GM23248 (cell line): ENCODE data around the gene ATG10. TPM values are rescaled to one million over a fixed set of nuclear protein-coding genes. Genes with fewer than 3 reads are reported as not detected.
A peak's percentile ranks its signal among the peaks of the same experiment; 100 is the strongest.
"Not testable (repeated sequence)": the region's sequence is repeated elsewhere in the genome, so short reads cannot be mapped to it uniquely, and the experiment has no call there.

Source experiments
- DNase-seq: peaks from one replicate; pipeline ENCODE4 v3.0.0-alpha.2; 2015
- H2AFZ ChIP-seq: fragments of 200-600 bp; sonication (generic); 2 replicates; pipeline ENCODE4 v1.6.1; 2016; ENCODE audit warnings: antibody characterized with exemption
- H3F3A ChIP-seq: fragments of 200-600 bp; sonication (generic); 2 replicates; pipeline ENCODE4 v1.6.1; 2016; ENCODE audit warnings: mild to moderate bottlenecking, antibody characterized with exemption, mixed run types; ENCODE audit not compliant: insufficient read depth
- H3K27ac ChIP-seq: fragments of 200-600 bp; sonication (generic); 2 replicates; pipeline ENCODE4 v1.5.1; 2016; ENCODE audit warnings: mild to moderate bottlenecking
- H3K27me3 ChIP-seq: fragments of 200-600 bp; sonication (generic); replicated peaks from 2 replicates; pipeline ENCODE4 v1.6.1; 2016; ENCODE audit warnings: mild to moderate bottlenecking; ENCODE audit not compliant: insufficient read depth
- H3K36me3 ChIP-seq: fragments of 200-600 bp; sonication (generic); 2 replicates; pipeline ENCODE4 v1.6.1; 2016; ENCODE audit warnings: low read depth, mild to moderate bottlenecking
- H3K4me1 ChIP-seq: fragments of 200-600 bp; sonication (generic); 2 replicates; pipeline ENCODE4 v1.6.1; 2016; ENCODE audit warnings: mild to moderate bottlenecking; ENCODE audit not compliant: insufficient read depth
- H3K4me2 ChIP-seq: fragments of 200-600 bp; sonication (generic); one replicate; pipeline ENCODE4 v1.6.1; 2016; ENCODE audit warnings: mild to moderate bottlenecking; ENCODE audit not compliant: unreplicated experiment
- H3K4me3 ChIP-seq: fragments of 200-600 bp; sonication (generic); 2 replicates; pipeline ENCODE4 v1.5.1; 2016; ENCODE audit warnings: mild to moderate bottlenecking
- H3K79me2 ChIP-seq: fragments of 200-600 bp; sonication (generic); 2 replicates; pipeline ENCODE4 v1.6.1; 2016; ENCODE audit warnings: mild to moderate bottlenecking; ENCODE audit not compliant: insufficient read depth
- H3K9ac ChIP-seq: fragments of 200-600 bp; sonication (generic); 2 replicates; pipeline ENCODE4 v1.6.1; 2016; ENCODE audit warnings: mild to moderate bottlenecking
- H3K9me2 ChIP-seq: fragments of 200-600 bp; sonication (generic); 2 replicates; pipeline ENCODE4 v1.6.1; 2016; ENCODE audit warnings: mixed run types, mild to moderate bottlenecking, moderate library complexity; ENCODE audit not compliant: insufficient read depth
- H3K9me3 ChIP-seq: fragments of 200-600 bp; sonication (generic); one replicate; pipeline ENCODE4 v1.6.1; 2017; ENCODE audit warnings: low read depth
- H4K20me1 ChIP-seq: fragments of 200-600 bp; sonication (generic); 2 replicates; pipeline ENCODE4 v1.6.0; 2016; ENCODE audit not compliant: insufficient read depth
- EZH2 ChIP-seq: fragments of 200-600 bp; sonication (generic); IDR thresholded peaks from 2 replicates; pipeline ENCODE4 v1.6.1; 2018; ENCODE audit warnings: antibody characterized with exemption, mild to moderate bottlenecking; ENCODE audit not compliant: insufficient read depth, poor library complexity, severe bottlenecking
- EZH2phosphoT487 ChIP-seq: fragments of 200-600 bp; sonication (generic); IDR thresholded peaks from 2 replicates; pipeline ENCODE4 v1.6.1; 2018; ENCODE audit warnings: antibody characterized with exemption, moderate library complexity, mild to moderate bottlenecking, low read depth; ENCODE audit not compliant: insufficient read depth
- WGBS, 2 experiments: methylation state at CpG; one replicate each; pipeline ENCODE4 v1.1.6; 2015 to 2017; ENCODE audit warnings: low lambda C conversion rate in 2 of 2, low coverage in 1 of 2; ENCODE audit errors: missing lambda C conversion rate in 2 of 2; 5-methylcytosine and 5-hydroxymethylcytosine counted together
- in situ Hi-C: fragments of 300-500 bp; cut with MboI; formaldehyde crosslinking; loops from 2 replicates; pipeline ENCODE4 v1.15.0; 2020
- polyA plus RNA-seq: library from polyadenylated mRNA; unstranded; fragments of >200 nt; fragmentation: Nextera tagmentation; extraction: Ambion mirVana; gene quantifications from 2 replicates; pipeline ENCODE4 v1.2.1, GENCODE V29; 2016
- total RNA-seq: library from RNA; depleted of rRNA; stranded (reverse); fragments of >200 nt; shearing (Covaris generic); gene quantifications from 2 replicates; pipeline ENCODE4 v1.2.3, GENCODE V29; 2014

ATG10 gene
- total and polyA plus RNA-seq, 2 experiments from 2014 or later = 6.5 to 9.0 TPM

DNA sequence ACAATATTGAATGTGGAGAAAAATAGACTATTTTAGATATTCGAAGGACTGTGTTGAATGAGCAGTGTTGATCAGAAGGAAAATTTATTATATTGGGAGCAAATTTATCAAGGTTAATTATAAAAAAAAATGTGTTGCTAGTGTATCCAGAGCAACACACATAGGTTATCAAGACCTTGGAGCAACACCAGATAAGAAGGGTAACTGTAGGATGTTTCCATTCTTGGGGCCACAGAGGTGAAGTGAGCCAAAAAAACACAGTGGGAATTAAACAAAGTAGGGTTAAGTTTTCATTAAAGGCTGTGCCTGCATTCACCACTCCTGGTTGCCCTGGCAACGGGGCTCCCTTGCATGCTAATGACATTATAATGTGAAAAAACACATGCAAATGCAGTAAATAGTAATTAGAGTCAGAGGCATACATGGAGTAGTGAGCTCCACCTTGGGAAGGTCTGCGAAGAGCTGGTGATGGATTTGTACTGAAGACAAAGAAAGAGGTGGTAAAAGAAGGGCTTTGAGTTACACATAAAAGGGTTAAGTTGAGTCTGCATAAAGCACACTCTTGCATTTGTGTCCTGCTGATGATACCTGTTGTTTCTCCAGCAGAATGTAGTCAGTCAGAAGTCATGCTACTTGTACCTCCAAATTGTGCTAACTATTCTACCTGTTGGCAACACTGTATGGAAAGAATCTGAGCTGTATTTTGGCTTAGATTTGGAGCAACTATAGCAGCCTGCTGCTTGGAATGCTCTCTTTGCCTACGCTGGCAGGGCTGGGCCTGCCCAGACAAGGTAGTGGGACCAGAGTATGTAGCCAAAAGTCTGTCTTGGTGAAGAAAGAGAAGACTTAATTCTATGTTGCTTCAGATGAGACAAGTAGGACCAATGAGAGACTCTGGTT is 59.6 kb downstream of the ATG10 start:
- in situ Hi-C loops = no loop called here
- Histone ChIP-seq H3K79me2 (no peaks in the 10 kb centered on the region), H3K9me3 (no peaks in the 10 kb centered on the region), H3K4me2 (no peak overlapping the region), H3K9me2 (no peaks in the 10 kb centered on the region), H4K20me1 (no peaks in the 10 kb centered on the region), H2AFZ (no peak overlapping the region), H3K9ac (no peak overlapping the region), H3K27ac (no peak overlapping the region), H3K4me1 (no peaks in the 10 kb centered on the region), H3K4me3 (no peak overlapping the region), H3F3A (no peaks in the 10 kb centered on the region), H3K27me3 (no peaks in the 10 kb centered on the region), H3K36me3 (no peaks in the 10 kb centered on the region)
- DNase-seq = no peak
- no peak for TF ChIP-seq EZH2
- no peak for TF ChIP-seq EZH2phosphoT487
- WGBS, 2 experiments = 67 to 75% methylated on average over 4 of the region's 4 CpGs

DNA sequence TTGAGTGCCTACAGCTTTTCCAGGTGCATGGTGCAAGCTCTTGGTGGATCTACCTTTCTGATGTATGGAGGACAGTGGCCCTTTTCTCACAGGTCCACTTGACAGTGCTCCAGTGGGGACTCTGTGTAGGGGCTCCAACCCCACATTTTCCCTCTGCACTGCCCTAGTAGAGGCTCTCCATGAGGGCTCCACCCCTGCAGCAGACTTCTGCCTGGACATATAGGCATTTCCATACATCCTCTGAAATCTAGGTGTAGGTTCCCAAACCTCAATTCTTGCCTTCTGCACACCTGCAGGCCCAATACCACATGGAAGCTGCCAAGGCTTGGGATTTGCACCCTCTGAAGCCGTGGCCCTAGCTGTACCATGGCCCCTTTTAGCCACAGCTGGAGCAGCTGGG is 71.1 kb downstream of the ATG10 start:
- WGBS, 2 experiments = 73 to 82% methylated on average over 1 of the region's 1 CpG
- H3K36me3 ChIP-seq, in situ Hi-C loops: not testable (repeated sequence)

DNA sequence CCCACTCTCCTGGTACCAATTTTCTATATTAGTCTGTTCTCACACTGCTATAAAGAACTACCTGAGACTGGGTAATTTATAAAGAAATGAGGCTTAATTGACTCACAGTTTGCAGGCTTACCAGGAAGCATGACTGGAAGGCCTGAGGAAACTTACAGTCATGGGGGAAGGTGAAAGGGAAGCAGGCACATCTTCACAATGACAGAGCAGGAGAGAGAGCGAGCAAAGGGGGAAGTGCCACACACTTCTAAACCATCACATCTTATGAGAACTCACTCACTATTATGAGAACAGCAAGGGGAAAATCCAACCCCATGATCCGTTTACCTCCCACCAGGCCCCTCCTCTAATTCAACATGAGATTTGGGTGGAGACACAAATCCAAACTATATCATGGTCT is 72.2 kb downstream of the ATG10 start:
- Histone ChIP-seq H2AFZ (no peak overlapping the region), H3K27me3 (no peaks in the 10 kb centered on the region), H3K9me2 (no peaks in the 10 kb centered on the region), H3F3A (peaks cover 6% of the 10 kb centered on the region; the same call in 1 of the 2 replicates), H3K4me3 (no peak overlapping the region), H3K4me2 (no peak overlapping the region), H3K27ac (no peak overlapping the region), H3K9ac (no peak overlapping the region), H3K9me3 (no peaks in the 10 kb centered on the region), H3K4me1 (peaks cover 13% of the 10 kb centered on the region), H3K36me3 (no peaks in the 10 kb centered on the region), H3K79me2 (no peaks in the 10 kb centered on the region), H4K20me1 (no peaks in the 10 kb centered on the region)
- no peak for DNase-seq
- WGBS, 2 experiments = 68 to 80% methylated on average over 2 of the region's 2 CpGs
- in situ Hi-C loops = no loop called here
- TF ChIP-seq EZH2phosphoT487 = no peak
- no peak for TF ChIP-seq EZH2

More for the DNA sequence above, 71.1 kb downstream of the ATG10 start:
- not testable (repeated sequence) for H3K79me2 ChIP-seq, H4K20me1 ChIP-seq, H3K9me3 ChIP-seq, H3F3A ChIP-seq, DNase-seq, H3K27ac ChIP-seq, H2AFZ ChIP-seq, H3K4me2 ChIP-seq, H3K9me2 ChIP-seq, H3K4me3 ChIP-seq, H3K27me3 ChIP-seq, H3K9ac ChIP-seq
- H3K4me1 ChIP-seq = peaks cover 13% of the 10 kb centered on the region

DNA sequence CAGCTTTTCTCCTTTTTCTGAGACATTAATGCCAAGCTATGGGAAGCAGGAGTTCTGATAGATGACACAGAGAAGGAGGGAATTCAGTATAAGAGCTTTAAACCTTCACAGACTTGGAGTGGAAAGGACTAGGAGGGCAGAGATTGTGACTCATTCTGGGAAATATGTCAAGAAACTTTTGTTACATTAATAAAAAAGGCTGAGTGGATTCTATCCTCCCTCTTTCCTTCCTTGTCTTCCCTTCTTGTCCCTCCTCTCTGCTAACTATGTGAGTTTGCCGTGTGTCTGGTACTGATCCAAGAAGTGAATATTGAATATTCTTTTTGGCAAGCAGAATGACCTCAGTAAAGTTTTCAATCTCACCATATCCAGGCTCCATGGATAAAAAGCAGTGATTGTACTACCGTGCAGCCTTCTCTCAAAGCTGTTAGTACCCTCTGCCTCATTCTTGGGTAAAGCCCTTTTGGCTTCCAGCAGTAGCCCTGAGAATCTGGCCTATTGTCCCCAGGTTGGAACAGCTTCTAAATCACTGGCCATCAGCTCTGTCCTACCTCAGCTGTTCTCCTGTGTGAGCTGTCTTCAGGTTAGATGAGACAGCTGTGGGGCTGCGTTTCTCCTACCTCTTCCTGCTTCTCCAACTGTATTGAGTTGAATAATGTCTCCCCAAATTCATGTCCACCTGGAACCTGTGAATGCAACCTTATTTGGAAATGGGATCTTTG is 73.9 kb downstream of the ATG10 start:
- Histone ChIP-seq H3K9me3 (no peaks in the 10 kb centered on the region), H3K4me2 (peak overlapping the region; percentile 17), H3F3A (peaks cover 6% of the 10 kb centered on the region; the same call in 1 of the 2 replicates), H3K36me3 (no peaks in the 10 kb centered on the region), H3K79me2 (no peaks in the 10 kb centered on the region), H3K9me2 (no peaks in the 10 kb centered on the region), H4K20me1 (no peaks in the 10 kb centered on the region), H3K27ac (no peak overlapping the region), H3K4me3 (no peak overlapping the region), H2AFZ (no peak overlapping the region), H3K9ac (no peak overlapping the region), H3K27me3 (no peaks in the 10 kb centered on the region), H3K4me1 (peaks cover 13% of the 10 kb centered on the region)
- in situ Hi-C loops = no loop called here
- TF ChIP-seq EZH2phosphoT487 (no peak), EZH2 (no peak)
- WGBS, 2 experiments = 38% methylated on average over 3 of the region's 3 CpGs
- DNase-seq = peak; percentile 72
